K562 (cell line): Measurements from ENCODE around the gene WDR72. TPM values are rescaled to one million over a fixed set of nuclear protein-coding genes. Genes with fewer than 3 reads are reported as not detected.

Experiments
- ATAC-seq: fragments of 200-7000 bp; cut with Tn5 transposase; 3 replicates; pipeline ENCODE4 v1.9.1; 2020; ENCODE audit warnings: moderate library complexity
- BruUV-seq: library from RNA; stranded (reverse); fragments of 400-500 nt; replicated peaks from 2 replicates; lab custom pipeline; 2021; lab: Mats Ljungman, UMichigan
- CTCF ChIA-PET: fragments of 300-600 bp; formaldehyde crosslinking; extraction: SDS; loops from one replicate; lab custom pipeline; 2021; ENCODE audit warnings: low intra/inter-chr PET ratio; lab: Yijun Ruan, JAX
- POLR2A ChIA-PET: fragments of 300-600, 350-650 bp; sonication (Branson Sonifier 250); formaldehyde crosslinking; extraction: SDS; loops from one replicate; lab custom pipeline; 2021; ENCODE audit warnings: antibody characterized with exemption, inconsistent platforms; lab: Yijun Ruan, JAX
- DNase-seq, 4 experiments: peaks; one replicate each; pipeline versions ENCODE4 v3.0.0 to v3.0.0-alpha.2; 2011 to 2018; ENCODE audit warnings: low spot score in 3 of 4, mixed read lengths in 3 of 4; ENCODE audit errors: extremely low read depth in 1 of 4
- FAIRE-seq: peaks from 2 replicates; lab custom pipeline; 2011; peaks lifted over from hg19 to GRCh38; lab: Jason Lieb, UNC
- H2AFZ ChIP-seq: 2 replicates; pipeline ENCODE4 v1.6.0; 2011; ENCODE audit warnings: low read depth, low read length, control low read depth, inconsistent platforms
- H3K27ac ChIP-seq: fragments of 200-600 bp; 3 replicates; pipeline ENCODE4 v1.8.0; 2011; ENCODE audit warnings: low read depth, mild to moderate bottlenecking, control low read depth, inconsistent platforms, low read length, moderate library complexity, mixed read lengths; ENCODE audit errors: extremely low read depth
- H3K27me3 ChIP-seq, 2 experiments: fragments of 300-600 bp in 1 of 2; 2 replicates in 1 of 2; 3 replicates in 1 of 2; pipeline versions ENCODE4 v1.6.0 to v1.8.0; 2011; ENCODE audit warnings: inconsistent platforms in 2 of 2, low read length in 2 of 2, mild to moderate bottlenecking in 1 of 2, mixed read lengths in 1 of 2, moderate library complexity in 1 of 2; ENCODE audit not compliant: control insufficient read depth in 2 of 2, insufficient read depth in 2 of 2
- H3K36me3 ChIP-seq: fragments of 300-600 bp; 3 replicates; pipeline ENCODE4 v1.8.0; 2011; ENCODE audit warnings: mild to moderate bottlenecking, low read length, inconsistent platforms; ENCODE audit not compliant: control insufficient read depth, insufficient read depth
- H3K4me1 ChIP-seq, 2 experiments: fragments of 200-600 bp in 1 of 2; replicated peaks in 1 of 2; 2 replicates in 1 of 2; 3 replicates in 1 of 2; pipeline versions ENCODE4 v1.5.1 to v1.8.0; 2011; ENCODE audit warnings: inconsistent platforms in 2 of 2, low read length in 2 of 2, mild to moderate bottlenecking in 1 of 2, mixed read lengths in 1 of 2, moderate library complexity in 1 of 2; ENCODE audit not compliant: control insufficient read depth in 2 of 2, insufficient read depth in 2 of 2
- H3K4me2 ChIP-seq: 2 replicates; pipeline ENCODE4 v1.6.1; 2011; ENCODE audit warnings: low read length, control low read depth, inconsistent platforms, mixed read lengths; ENCODE audit not compliant: insufficient read depth
- H3K4me3 ChIP-seq: fragments of 200-600 bp; sonication (generic), shearing (Covaris generic); 2 replicates; pipeline ENCODE4 v1.5.1; 2016; ENCODE audit warnings: control low read depth, inconsistent platforms
- H3K79me2 ChIP-seq: fragments of 200-600 bp; 3 replicates; pipeline ENCODE4 v1.8.0; 2011; ENCODE audit warnings: low read length, inconsistent platforms; ENCODE audit not compliant: control insufficient read depth, insufficient read depth
- H3K9ac ChIP-seq, 2 experiments: 2 replicates each; pipeline versions ENCODE4 v1.6.0 to v1.6.1; 2011; ENCODE audit warnings: low read depth in 2 of 2, low read length in 2 of 2, control low read depth in 1 of 2, inconsistent platforms in 1 of 2, mild to moderate bottlenecking in 1 of 2, mixed read lengths in 1 of 2; ENCODE audit not compliant: insufficient read depth in 1 of 2
- H3K9me1 ChIP-seq: one replicate; pipeline ENCODE4 v1.6.0; 2011; ENCODE audit warnings: inconsistent platforms, mild to moderate bottlenecking, low read length, moderate library complexity; ENCODE audit not compliant: control insufficient read depth, insufficient read depth
- H3K9me3 ChIP-seq: replicated peaks from 2 replicates; pipeline ENCODE4 v1.5.1; 2011; ENCODE audit warnings: low read depth, low read length, inconsistent platforms; ENCODE audit not compliant: control insufficient read depth, insufficient read depth
- H4K20me1 ChIP-seq: replicated peaks from 2 replicates; pipeline ENCODE4 v1.6.1; 2011; ENCODE audit warnings: low read length, inconsistent platforms, mixed read lengths; ENCODE audit not compliant: control insufficient read depth, insufficient read depth
- CBX8 ChIP-seq: fragments of 200-600 bp; sonication (generic); IDR thresholded peaks from 2 replicates; pipeline ENCODE4 v1.6.1; 2012; ENCODE audit warnings: borderline replicate concordance, mixed run types, low read depth, mild to moderate bottlenecking, moderate library complexity, mixed read lengths, low read length, control low read depth, inconsistent platforms; ENCODE audit not compliant: poor library complexity, severe bottlenecking; ENCODE audit errors: extremely low read depth
- ILK ChIP-seq: fragments of 450-650 bp; IDR thresholded peaks from 2 replicates; pipeline ENCODE4 v1.6.1; 2016; ENCODE audit warnings: missing genetic modification characterization, low read depth, mild to moderate bottlenecking, missing compliant biosample characterization, moderate library complexity, borderline replicate concordance
- KDM1A ChIP-seq, 2 experiments: fragments of 450-650 bp; IDR thresholded peaks; 2 replicates each; pipeline ENCODE4 v1.6.1; 2016; ENCODE audit warnings: mild to moderate bottlenecking in 2 of 2
- KLF1 ChIP-seq: fragments of 450-650 bp; IDR thresholded peaks from 2 replicates; pipeline ENCODE4 v1.6.1; 2016; ENCODE audit warnings: missing genetic modification characterization, missing compliant biosample characterization
- KLF10 ChIP-seq: fragments of 250-450 bp; sonication (Bioruptor Pico); IDR thresholded peaks from 2 replicates; pipeline ENCODE4 v1.6.1; 2021; ENCODE audit warnings: matching md5 sums
- SNIP1 ChIP-seq: fragments of 450-650 bp; IDR thresholded peaks from 2 replicates; pipeline ENCODE4 v1.7.1; 2017; ENCODE audit warnings: low read depth, mild to moderate bottlenecking
- ZNF507 ChIP-seq: conservative IDR thresholded peaks from 2 replicates; pipeline ENCODE4 v1.6.1; 2017; ENCODE audit warnings: missing genetic modification characterization, missing compliant biosample characterization
- ZNF778 ChIP-seq: fragments of 450-650 bp; formaldehyde crosslinking; IDR thresholded peaks from 2 replicates; pipeline ENCODE4 v1.4.0; 2020; ENCODE audit warnings: mild to moderate bottlenecking, moderate library complexity
- WGBS: fragments of 100-300 bp; shearing (Covaris generic); methylation state at CpG from one replicate; pipeline ENCODE4 v1.1.6; 2016; ENCODE audit warnings: low coverage, mixed read lengths; ENCODE audit not compliant: insufficient coverage; ENCODE audit errors: missing lambda C conversion rate; 5-methylcytosine and 5-hydroxymethylcytosine counted together
- in situ Hi-C: fragments of 300-500 bp; cut with MboI; formaldehyde crosslinking; loops from 4 replicates; pipeline ENCODE4 v1.15.0; 2018; ENCODE audit warnings: inconsistent platforms, mixed read lengths
- intact Hi-C: fragments of 100-400 bp; cut with micrococcal nuclease; formaldehyde crosslinking; loops from 2 replicates; pipeline ENCODE4 v1.14.2; 2022
- polyA plus RNA-seq, 8 experiments: library from polyadenylated mRNA; depleted of rRNA in 4 of 8; stranded (reverse) in 5 of 8; unstranded in 3 of 8; fragments of >200 nt; fragmentation: Nextera tagmentation in 2 of 8; fragmentation: Illumina TruSeq in 1 of 8; extraction: Ambion mirVana in 2 of 8; extraction: Trizol in 1 of 8; gene quantifications; 2 replicates each; pipeline versions ENCODE4 v1.2.1 to v1.2.3, GENCODE V29; 2011 to 2014; ENCODE audit warnings: inconsistent platforms in 1 of 8, missing spikeins in 1 of 8
- total RNA-seq, 7 experiments: library from RNA; depleted of rRNA in 6 of 7; stranded (reverse); fragments of >200 nt in 6 of 7; fragmentation: Illumina TruSeq in 2 of 7; extraction: Trizol in 2 of 7; gene quantifications; 2 replicates each; pipeline versions ENCODE4 v1.2.1 to v1.2.3, GENCODE V29; 2011 to 2021; ENCODE audit warnings: low replicate concordance in 1 of 7
- TF ChIP-seq, protein P1 (sequence below), 3 experiments: fragments of 200-800 bp in 1 of 3; sonication (Bioruptor generic) in 1 of 3; sonication (generic) in 1 of 3; formaldehyde crosslinking in 1 of 3; IDR thresholded peaks; 2 replicates each; pipeline versions ENCODE4 v1.6.1 to v1.8.0; 2016 to 2022; ENCODE audit warnings: mild to moderate bottlenecking in 2 of 3, missing compliant biosample characterization in 2 of 3, missing genetic modification characterization in 2 of 3, missing genetic modification reagents in 1 of 3
- TF ChIP-seq, protein P2 (sequence below), 2 experiments: fragments of 450-650 bp; conservative IDR thresholded peaks; 2 replicates each; pipeline ENCODE4 v1.6.1; 2017; ENCODE audit warnings: mild to moderate bottlenecking in 2 of 2, moderate library complexity in 2 of 2

Gene WDR72
- total and polyA plus RNA-seq, 9 of the 15 experiments (the other 6 are each of a cell fraction or from before 2014, with no cell fraction given): 0.01 TPM; not detected in 8

DNA sequence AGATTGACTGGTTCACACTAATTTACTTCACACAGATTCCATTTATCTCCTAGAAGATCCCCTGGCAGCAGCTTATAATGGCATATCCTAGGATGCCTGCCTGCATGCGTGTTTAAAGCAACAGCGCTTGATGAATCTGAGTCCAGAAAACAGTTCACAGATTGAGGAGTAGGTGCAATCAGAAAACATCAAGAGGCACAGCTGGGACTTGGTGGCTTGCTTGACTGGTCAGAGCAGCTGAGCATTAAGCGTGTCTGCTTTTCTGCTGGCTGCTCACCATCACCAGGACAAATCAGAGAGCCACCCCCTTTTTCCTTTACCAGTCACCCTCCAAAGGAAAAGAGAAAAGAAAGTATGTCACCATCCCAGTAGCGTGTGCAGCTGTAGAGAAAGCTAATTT lies 223.6 kb downstream of the WDR72 start:
- CTCF ChIA-PET: no interaction called here
- in situ Hi-C loops: no loop called here
- POLR2A ChIA-PET: no interaction called here

More for the DNA sequence above, 223.6 kb downstream of the WDR72 start:
- TF ChIP-seq CBX8: no peak
- TF ChIP-seq, protein P1, sequence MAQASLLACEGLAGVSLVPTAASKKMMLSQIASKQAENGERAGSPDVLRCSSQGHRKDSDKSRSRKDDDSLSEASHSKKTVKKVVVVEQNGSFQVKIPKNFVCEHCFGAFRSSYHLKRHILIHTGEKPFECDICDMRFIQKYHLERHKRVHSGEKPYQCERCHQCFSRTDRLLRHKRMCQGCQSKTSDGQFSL (CRISPR knock-in tag; IDR thresholded peaks at IDR 0.05): no peak
- TF ChIP-seq, protein P1 (tag; IDR thresholded peaks at IDR 0.05): no peak
- no peak for TF ChIP-seq KLF10
- TF ChIP-seq, protein P2, sequence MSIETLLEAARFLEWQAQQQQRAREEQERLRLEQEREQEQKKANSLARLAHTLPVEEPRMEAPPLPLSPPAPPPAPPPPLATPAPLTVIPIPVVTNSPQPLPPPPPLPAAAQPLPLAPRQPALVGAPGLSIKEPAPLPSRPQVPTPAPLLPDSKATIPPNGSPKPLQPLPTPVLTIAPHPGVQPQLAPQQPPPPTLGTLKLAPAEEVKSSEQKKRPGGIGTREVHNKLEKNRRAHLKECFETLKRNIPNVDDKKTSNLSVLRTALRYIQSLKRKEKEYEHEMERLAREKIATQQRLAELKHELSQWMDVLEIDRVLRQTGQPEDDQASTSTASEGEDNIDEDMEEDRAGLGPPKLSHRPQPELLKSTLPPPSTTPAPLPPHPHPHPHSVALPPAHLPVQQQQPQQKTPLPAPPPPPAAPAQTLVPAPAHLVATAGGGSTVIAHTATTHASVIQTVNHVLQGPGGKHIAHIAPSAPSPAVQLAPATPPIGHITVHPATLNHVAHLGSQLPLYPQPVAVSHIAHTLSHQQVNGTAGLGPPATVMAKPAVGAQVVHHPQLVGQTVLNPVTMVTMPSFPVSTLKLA (conservative IDR thresholded peaks at IDR 0.05): no peak
- no peak for TF ChIP-seq ZNF507
- no peak for TF ChIP-seq KDM1A (IDR thresholded peaks at IDR 0.05)
- no peak for TF ChIP-seq ZNF778 (CRISPR knock-in tag)
- TF ChIP-seq KLF1 (tag): no peak
- TF ChIP-seq ILK (tag): no peak
- no peak for TF ChIP-seq SNIP1
- 0% methylated on average over 4 of the region's 4 CpGs for WGBS
- BruUV-seq: no TSS peak
- Histone ChIP-seq H3K79me2 (no peaks in the 10 kb centered on the region), H2AFZ (no peak overlapping the region), H3K4me3 (no peak overlapping the region), H3K4me1 (no peaks in the 10 kb centered on the region), H3K9me1 (no peaks in the 10 kb centered on the region), H3K9me3 (no peaks in the 10 kb centered on the region; the same call in 1 of the 2 replicates), H3K36me3 (no peaks in the 10 kb centered on the region), H3K4me2 (no peak overlapping the region), H3K27me3 (no peaks in the 10 kb centered on the region), H3K9ac (no peak overlapping the region), H4K20me1 (no peaks in the 10 kb centered on the region), H3K27ac (no peak overlapping the region)
- no peak for ATAC-seq
- DNase-seq: no peak
- intact Hi-C loops: no loop called here
- no peak for FAIRE-seq
